ENCODE data around the gene CCR8. TPM values are rescaled to one million over a fixed set of nuclear protein-coding genes. Genes with fewer than 3 reads are reported as not detected.

CCR8 gene
- total RNA-seq, 1 donor from 2014 or later: not detected

Other genes starting within 250 kb of the CCR8 start
- gene GORASP1, start 222.1 kb upstream of the CCR8 start, total RNA-seq: 39.0 and 44.8 TPM in 2 replicates
- gene TTC21A, start 222.0 kb upstream of the CCR8 start, total RNA-seq: 0.86 and 0.99 TPM in 2 replicates
- gene CSRNP1, start 176.1 kb upstream of the CCR8 start, total RNA-seq: 18.7 and 22.2 TPM in 2 replicates
- gene XIRP1, start 137.1 kb upstream of the CCR8 start, total RNA-seq: not detected in 2 replicates
- not detected in 2 replicates for gene CX3CR1, start 49.7 kb upstream of the CCR8 start, total RNA-seq
- gene SLC25A38, start 53.7 kb downstream of the CCR8 start, total RNA-seq: 15.8 and 17.0 TPM in 2 replicates
- 1,160 and 1,412 TPM in 2 replicates for gene RPSA, start 77.0 kb downstream of the CCR8 start, total RNA-seq
- 0.07 and 0.95 TPM in 2 replicates for gene MOBP, start 138.0 kb downstream of the CCR8 start, total RNA-seq

All from pulmonary artery endothelial cell (primary cell).